GM19372 (cell line): ENCODE measurements around the gene STK24.
"Not testable (repeated sequence)": the region's sequence is repeated elsewhere in the genome, so short reads cannot be mapped to it uniquely, and the experiment has no call there.

Source experiments
- ATAC-seq: cut with Tn5 transposase; IDR thresholded peaks from one replicate; pipeline ENCODE4 v1.9.1; 2021; ENCODE audit warnings: mild to moderate bottlenecking, low read depth, moderate library complexity; ENCODE audit not compliant: unreplicated experiment

STK24 gene

DNA sequence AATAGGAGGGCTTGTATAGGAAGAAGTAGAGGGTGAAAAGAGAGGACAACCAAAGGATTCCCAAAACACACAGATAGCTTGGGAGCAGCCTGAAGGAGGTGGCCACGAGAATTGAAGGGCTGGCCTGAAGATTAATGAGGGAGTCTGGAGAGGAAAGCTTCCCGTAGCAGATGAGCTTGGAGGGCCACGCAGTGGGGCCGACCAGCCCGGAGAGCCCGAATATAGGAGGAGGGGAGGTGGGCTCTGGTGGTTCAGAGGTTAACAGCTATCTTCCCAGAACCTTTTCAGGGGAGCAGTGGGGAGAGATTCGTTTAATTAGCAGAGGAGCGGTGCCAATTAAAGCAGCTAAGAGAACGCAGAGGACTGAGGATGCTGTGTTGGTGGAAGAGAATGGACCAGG, 154.9 kb downstream of the STK24 start:
- ATAC-seq: no peak

DNA sequence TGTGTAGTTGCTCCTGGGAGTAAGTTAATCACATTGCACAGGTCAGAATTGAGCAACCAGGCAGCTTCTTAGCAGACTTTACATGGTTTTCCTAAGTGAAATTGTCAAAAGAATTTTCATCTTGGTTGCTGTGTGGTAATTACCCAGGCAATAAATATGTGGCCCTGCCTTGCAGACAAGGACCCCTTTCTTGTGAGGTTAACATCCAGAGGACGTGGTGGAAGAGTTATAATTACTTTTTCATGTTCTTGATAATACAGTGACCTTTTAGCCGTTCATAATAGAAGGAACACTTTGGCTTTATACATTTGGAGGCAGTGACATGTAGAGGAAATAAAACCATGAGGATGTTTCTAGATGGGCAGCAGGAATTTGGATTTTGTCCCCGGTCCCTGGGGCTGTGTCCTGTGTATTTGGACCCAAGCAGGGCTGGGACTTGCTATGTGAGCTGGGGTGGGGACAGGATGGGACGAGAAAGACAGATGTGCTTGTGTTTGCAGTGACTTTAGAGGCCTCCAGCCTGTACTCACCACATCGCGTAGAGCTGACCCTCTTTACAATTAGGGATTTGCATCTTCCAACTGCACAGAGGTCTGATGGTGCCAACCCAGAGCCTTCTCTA, 156.2 kb downstream of the STK24 start:
- no peak for ATAC-seq

DNA sequence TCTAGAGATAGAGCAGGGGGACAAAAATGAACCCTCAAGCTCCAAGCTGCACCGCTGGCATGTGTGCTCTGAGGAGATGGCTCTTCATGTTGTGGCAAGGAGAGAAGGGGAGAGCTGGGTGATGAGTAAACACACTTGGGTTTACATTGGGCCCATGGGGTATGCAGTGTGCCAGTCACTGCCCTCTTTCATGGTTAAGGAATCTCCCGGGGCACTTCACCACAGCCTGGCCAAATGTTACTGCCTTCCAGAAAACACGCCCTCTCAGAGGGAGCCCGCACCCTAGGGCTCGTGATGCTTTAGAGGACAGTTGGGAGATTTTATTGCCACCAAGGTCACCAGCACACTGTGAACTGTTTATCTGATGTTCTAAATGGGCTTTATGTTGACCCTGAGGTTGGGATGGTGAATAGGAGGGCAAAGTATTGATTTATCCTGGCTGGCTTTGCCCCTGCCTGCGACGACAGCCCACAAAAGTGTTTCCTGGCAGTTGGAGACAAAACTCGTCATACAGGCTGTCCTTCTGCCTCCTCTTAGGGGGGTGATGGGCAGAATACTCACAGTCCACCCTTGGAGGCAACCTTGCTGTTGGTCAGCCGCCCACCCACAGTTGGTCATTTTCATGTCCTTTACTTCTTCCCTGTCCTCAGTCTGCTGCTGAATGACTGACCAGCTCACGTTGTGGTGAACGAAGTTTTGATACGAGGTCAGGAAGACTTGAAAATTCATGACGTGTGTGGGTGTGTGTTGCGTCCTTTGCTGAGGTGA, 156.9 kb downstream of the STK24 start:
- no peak for ATAC-seq

DNA sequence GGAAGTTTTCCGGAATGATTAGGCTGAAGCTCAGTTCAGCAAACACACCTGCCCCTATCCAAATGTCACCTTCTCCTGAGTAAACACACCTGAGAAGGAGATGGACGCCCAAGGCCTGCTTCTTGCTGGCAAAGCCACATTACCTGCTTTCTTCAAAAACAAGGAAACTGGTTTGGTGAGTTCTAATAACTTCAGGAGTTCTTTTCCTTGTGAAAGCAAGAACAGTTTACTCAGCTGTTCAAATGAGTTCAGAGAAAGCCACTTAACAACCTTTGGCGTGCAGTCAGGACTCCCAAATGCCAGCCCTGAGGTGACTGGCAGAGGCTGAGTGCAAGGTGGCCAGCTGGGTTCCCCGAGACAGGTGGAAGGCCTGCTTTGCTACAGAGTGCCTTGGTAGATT, 160.5 kb downstream of the STK24 start:
- no peak for ATAC-seq

DNA sequence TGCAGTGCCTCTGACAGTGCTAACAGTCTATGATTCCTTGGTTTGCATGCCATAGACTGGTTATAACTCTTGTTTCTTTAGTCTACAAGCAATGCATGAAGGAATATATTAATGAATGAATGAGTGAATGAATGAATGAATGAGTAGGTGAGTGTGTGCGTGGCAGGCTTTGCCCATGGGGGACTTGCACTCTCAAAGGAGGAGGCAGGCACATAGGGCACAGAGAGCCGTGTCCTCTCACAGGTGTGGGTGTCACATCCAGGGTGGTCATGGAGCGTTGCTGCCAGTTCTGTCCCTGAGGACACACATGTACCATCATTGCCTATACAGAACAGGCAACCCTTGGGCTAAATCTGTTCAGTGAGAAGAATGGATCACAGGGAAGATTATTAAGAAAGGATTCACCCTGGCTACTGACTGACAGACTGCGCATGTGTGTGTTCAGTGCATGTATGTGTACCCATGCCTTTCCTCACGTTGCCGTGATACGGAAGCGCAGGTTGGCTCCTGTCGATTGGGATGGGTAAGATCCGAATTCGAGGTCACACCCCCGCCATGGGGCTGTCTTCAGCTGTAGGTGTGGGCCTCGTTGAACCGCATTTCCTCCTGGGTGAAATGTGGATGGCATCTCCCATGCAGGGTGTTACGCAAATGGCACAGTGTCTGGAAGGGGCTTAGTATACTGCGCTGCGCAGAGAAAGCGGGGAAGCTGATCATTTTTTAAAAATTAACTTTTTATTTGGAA, 161.4 kb downstream of the STK24 start:
- no peak for ATAC-seq

DNA sequence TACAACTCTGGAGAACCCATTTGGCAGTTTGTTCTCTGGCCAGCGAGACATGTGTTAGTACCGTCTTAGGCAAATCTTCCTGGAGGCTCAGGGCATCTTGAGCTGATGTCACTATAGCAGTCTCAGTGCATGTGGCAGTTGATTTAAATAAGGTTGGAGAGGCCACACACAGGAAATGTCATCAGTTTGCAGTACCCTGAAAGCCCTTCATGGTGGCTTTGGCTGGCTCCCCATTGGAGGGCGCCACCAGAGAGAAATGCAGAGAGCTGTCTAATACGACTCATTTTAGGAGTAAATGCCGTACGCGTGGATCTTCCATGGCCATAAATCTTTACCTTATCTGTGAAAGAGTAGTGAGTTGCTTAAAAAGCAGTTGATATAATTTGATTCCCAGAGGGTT, 163.1 kb downstream of the STK24 start:
- ATAC-seq: no peak

DNA sequence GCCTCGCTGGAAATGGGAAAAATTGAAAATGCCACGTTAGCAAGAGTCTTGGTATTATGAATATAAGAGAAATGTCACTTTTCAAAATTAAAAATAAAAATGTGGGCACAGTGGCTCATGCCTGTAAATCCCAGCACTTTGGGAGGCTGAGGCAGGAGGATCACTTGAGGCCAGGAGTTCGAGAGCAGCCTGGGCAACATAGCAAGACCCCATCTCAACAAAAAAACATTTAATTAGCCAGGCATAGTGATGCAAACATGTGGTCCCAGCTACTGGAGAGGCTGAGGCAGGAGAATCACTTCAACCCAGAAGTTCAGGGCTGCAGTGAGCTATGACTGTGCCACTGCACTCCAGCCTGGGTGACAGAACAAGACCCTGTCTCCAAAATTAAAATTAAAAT, 163.6 kb downstream of the STK24 start:
- ATAC-seq: not testable (repeated sequence)

DNA sequence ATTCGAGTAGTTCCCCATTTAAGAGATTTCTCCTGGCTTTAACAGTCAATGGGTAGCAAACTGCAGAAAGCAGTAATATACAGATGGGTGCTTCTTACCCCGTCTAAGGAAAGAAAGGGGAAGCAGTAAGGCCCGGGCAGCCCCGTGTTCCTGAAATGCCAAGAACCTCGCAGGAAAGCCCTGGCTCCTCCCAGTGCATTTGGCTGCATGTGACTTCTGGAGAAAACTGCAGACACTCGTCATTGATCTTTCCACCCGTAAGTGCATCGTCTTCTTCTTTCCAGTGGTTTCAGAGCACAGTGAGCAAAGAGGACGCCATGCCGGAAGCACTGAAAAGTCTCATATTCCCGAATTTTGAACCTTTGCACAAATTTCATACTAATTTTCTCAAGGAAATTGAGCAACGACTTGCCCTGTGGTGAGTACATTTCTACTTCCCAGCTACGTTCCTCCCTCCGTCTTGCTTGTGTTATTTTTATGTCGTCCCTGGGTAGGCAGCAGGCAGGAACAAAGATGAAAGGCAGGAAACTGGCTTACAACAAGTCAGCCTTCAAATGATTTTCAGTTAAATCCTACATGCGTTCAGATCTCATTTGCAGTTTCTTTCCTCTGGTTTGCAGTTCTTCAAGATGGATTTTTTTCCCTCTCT, 165.2 kb downstream of the STK24 start:
- ATAC-seq: no peak

DNA sequence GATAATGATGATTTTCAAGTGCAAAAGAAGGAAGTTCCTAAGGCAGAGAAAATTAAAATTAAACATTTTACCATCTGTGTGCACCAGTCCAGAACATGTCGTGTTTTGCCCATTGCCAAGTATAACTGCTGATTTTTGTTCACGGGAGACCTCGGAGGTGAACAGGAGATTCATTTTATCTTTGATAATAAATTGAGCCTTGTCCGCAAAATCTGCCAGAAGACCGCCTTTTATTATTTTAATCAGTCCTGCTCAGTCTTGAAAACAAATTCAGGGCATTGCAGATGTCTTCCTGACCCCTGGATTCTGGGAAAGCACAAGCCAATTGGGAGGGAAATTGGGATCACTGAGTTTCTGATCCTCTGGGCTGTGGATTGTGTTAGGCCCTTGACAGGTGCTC, 165.9 kb downstream of the STK24 start:
- no peak for ATAC-seq

DNA sequence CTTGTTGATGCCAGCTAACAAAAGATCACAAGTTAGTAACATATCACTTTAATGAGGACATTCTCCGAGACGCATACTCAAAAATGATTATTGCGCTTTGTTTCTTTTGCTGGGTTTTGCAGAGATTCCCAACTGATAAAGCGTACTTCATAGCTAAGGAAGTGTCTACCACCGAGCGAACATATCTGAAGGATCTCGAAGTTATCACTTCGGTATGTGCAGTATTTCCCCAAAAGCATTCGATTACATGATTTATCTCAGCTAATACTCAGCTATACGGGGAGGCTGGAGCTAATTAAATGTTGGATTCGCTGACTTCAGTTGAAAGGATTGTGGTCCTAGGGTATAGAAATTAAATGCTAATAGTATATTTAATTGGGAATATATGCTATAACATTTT, 166.3 kb downstream of the STK24 start:
- no peak for ATAC-seq

DNA sequence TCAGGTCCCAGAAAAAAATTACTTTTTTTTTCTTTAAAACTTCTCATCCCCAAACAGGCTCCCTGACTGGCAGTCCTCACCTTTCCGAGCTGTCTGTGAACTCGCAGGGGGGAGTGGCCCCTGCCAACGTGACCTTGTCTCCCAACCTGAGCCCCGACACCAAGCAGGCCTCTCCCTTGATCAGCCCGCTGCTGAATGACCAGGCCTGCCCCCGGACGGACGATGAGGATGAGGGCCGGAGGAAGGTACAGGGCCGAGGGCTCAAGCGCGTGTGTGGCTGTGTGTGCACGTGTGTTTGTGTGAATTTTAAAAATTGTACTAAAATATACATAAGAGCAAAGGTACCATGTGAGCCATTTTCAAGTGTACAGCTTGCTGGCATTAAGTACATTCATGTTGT, 167.6 kb downstream of the STK24 start:
- ATAC-seq: no peak

DNA sequence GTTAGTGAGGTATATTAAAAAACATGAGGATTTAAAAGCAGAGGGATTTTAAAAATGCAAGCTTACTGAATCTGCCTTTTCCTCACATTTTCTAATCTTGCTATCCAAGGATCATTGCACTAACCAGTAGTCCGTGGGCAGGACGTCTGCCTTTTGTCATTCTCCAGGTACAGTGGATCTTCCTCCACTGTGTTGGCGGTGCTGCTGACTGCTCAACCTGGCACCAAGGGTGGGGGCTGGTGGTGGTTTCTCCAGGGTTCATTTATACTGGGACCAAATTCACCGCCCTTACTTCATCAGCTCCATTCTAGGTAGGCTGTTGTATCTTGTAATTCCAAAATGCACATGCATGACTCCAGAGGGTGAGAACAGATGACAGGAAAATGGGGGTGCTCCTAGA, 169.3 kb downstream of the STK24 start:
- ATAC-seq: no peak

DNA sequence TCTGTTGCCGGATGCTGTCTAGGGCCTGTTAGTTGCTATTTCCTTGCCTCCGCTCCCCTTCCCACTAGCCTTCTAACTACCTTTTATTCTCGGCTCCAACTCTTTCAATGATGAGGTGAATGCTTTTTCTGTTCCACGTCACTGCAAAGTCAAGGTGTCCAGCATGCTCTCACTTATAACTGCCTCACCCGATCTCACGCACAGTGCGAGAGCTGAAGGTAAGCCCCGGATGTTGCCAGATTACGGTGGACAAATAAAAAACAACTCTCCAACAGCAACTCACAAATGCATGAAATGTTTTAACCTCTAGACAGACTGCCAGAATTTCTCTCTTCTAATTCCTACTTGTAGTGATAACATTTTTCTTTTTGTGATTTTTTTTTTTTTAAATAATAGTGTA, 169.9 kb downstream of the STK24 start:
- ATAC-seq: no peak

DNA sequence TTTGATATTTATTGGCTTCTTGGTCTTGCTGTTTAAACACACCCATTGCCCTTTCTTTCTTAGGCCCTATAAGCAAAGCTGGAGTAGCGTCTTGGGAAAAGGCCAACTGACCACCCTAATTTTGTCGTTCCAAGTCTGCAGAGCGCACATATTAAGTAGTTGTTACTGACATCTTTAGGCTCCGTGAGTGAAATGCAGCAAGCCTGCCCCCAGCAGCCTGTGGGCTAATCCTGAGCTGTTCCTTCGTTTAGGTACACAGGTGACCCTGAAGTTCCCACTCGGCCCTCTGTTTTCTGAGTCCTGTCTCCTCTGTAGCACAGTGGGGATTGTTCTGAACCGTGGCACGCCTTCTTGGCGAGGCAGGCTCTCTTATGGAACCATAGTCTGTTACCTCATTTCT, 170.5 kb downstream of the STK24 start:
- no peak for ATAC-seq

DNA sequence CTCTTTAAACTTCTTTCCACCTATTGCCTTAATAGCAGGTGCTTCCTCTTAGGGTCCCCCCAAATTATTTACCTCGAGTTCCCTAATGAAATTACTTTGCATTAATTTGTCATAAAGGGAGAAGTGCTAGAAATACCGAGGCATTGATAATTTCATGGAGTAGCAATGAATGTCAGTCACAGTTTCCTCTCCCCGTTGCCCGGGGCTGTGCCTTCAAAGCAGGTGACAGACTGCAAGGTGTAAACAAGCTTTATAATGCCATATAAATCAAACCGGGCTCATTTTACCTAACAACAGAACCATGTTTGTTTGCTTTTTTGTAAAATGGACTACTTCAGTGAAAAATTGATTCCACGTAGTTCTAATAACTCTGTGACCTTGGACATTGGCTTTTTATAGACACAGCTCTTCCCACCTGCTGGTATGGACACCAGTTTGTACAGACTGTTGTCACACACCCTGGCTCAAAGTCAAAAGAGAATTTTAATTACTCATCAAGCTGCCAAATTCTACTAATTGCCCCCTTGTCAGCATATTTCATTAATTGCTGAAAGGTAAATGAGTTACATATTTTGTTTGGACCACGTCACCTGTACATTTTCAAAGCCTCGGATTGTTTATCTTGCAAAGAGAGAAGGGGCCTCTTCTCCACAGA, 171.1 kb downstream of the STK24 start:
- no peak for ATAC-seq

DNA sequence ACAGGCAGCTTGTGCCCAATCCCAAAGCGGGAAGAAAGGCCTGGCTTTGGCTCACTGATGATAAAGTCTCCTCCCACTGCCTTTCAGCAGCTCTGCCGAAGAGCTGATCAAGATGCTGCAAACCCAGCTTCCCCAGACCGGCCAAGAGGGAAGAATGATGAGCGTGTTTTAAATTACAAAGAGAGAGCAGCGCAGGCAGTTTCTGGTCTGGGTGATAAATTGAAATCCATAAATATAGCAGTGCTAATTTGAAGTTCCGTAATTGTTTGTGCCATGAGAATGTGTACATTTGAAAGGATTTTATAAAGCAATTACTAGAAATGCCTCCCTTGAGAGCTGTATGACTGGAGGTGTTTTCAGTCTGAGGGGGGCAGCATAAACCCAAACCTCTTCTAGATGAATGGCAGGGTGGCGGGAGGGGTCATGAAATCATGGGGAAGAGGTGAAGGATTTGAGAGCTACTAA, 171.8 kb downstream of the STK24 start:
- ATAC-seq: no peak

DNA sequence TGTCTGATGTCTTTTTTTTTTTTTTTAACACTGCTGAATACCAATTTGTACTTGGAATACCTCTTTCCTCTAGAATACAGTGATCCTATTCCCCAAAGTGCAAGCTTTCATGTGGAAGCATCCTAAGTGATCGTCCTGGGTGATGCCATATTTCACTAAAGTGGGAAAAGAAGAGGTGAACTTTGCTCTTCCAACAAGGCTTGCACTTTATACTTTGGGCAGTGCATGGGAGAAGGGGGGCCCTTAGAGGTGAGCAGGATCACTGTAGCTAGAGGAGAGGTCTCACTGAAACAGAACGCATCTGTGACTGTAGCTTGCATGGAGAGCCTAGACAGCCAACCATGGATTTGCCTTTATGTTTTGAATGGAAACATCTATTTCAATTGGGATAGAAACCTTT, 173.8 kb downstream of the STK24 start:
- ATAC-seq: no peak

DNA sequence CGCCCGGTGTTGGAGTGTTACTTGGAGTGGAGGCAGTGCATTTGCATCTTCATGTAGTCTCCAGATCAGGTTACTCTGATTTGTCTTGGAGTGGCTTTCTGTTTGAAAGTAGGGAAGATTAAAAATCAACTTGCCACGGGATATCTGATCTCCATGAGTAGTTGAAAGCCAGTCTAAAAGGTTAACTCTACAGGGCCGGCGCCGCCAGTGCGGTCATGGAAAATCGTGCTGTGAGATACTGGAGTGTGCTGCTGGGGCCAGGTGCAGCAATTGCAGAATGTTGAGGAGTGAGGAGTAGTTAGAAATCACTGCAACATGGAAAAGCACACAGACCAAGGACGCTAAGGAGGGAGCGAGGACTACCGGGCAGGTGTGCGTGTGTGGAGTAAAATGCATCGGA, 175.0 kb downstream of the STK24 start:
- ATAC-seq: no peak

DNA sequence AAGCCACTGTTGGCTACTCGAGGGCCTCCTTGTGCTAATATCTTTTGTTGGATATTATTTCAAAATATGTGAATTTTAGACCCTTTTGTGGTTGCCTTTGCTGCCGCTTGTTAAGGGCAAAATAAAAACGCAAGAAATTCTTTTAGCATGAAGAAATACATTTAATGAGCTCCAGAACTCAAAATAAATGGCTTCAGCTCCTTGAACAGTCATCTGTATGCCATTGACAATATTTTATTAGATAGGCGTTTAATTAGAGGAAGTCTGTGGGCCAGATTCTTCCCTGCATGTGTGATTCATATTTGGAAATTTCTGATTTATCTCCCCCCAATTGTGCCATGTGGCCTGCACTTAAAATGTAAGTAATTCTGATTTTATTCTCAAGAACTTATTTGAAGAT, 177.2 kb downstream of the STK24 start:
- ATAC-seq: no peak

DNA sequence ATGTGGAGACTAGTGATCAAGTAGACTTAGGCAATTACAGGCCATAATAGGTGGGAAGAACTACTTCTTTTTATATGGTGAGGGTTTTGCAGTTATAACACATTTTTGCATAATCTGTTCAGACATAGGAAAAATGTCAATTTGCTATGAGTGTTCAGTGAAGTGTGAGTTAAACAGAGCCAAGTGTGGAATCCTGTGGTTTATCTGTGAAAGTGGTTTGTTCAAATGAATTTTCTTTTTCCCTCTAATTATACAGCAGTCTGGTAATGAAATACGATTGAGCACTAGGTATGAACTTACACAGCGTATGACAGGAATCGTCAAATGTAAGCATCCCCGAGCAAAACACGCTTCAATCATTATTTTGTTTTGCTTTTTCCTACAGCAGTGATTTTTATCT, 178.3 kb downstream of the STK24 start:
- ATAC-seq: no peak

DNA sequence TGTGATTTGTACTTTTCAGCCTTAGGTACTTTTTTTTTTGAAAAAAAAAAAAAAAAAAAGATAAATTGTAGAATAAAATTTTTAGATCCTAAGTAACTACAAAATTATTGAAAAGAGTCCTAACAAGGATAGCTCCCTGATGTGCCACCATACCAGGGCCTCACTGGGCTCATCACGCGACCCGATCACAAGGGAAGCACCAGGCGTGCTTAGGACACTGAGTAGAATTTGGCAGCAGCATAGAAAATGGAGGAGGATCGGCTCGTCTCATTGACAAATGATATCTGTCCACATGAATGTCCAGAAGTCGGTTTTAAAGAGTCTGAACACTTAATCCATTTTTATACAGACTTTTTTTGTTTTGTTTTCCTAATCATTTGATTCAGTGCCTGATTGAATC, 179.0 kb downstream of the STK24 start:
- ATAC-seq: no peak
